Measurements from ENCODE around the gene ABHD17B.
"Not testable (repeated sequence)": the region's sequence is repeated elsewhere in the genome, so short reads cannot be mapped to it uniquely, and the experiment has no call there.

ABHD17B gene

GRCh38 chr9:71901695-71902597 lies 9.0 kb downstream of the ABHD17B start:
- peak in 1 of 2 experiments; percentile 7 for DNase-seq
- TF ChIP-seq GATA1 (IDR thresholded peaks at IDR 0.05; ENCODE audit: low read depth, low read length) (no peak), POLR2A (IDR thresholded peaks at IDR 0.05; ENCODE audit: low read length) (no peak)

- DNase-seq: not testable (repeated sequence)
These were observed 12.2 kb downstream of the ABHD17B start for GRCh38 chr9:71898756-71899155.

GRCh38 chr9:71897577-71897976 lies 13.4 kb downstream of the ABHD17B start:
- DNase-seq: no peak

GRCh38 chr9:71896761-71897160 lies 14.2 kb downstream of the ABHD17B start:
- TF ChIP-seq GATA1 (IDR thresholded peaks at IDR 0.05; ENCODE audit: low read depth, low read length) (no peak), POLR2A (IDR thresholded peaks at IDR 0.05; ENCODE audit: low read length) (no peak)
- no peak for DNase-seq

More at GRCh38 chr9:71897577-71897976, 13.4 kb downstream of the ABHD17B start:
- TF ChIP-seq POLR2A (IDR thresholded peaks at IDR 0.05; ENCODE audit: low read length) (no peak), GATA1 (IDR thresholded peaks at IDR 0.05; ENCODE audit: low read depth, low read length) (no peak)

GRCh38 chr9:71895955-71896354 lies 15.0 kb downstream of the ABHD17B start:
- no peak for TF ChIP-seq POLR2A (IDR thresholded peaks at IDR 0.05; ENCODE audit: low read length)
- no peak for TF ChIP-seq GATA1 (IDR thresholded peaks at IDR 0.05; ENCODE audit: low read depth, low read length)
- no peak for DNase-seq

- TF ChIP-seq GATA1 (IDR thresholded peaks at IDR 0.05; ENCODE audit: low read depth, low read length) (no peak), POLR2A (IDR thresholded peaks at IDR 0.05; ENCODE audit: low read length) (no peak)
- DNase-seq: peak; percentile 8 to 9
These were observed 15.9 kb downstream of the ABHD17B start for GRCh38 chr9:71895117-71895516.

- TF ChIP-seq POLR2A (IDR thresholded peaks at IDR 0.05; ENCODE audit: low read length) (no peak), GATA1 (IDR thresholded peaks at IDR 0.05; ENCODE audit: low read depth, low read length) (no peak)
- no peak for DNase-seq
These were observed 19.3 kb downstream of the ABHD17B start for GRCh38 chr9:71891557-71892189.

- no peak for DNase-seq
- no peak for TF ChIP-seq GATA1 (IDR thresholded peaks at IDR 0.05; ENCODE audit: low read depth, low read length)
These were observed 20.8 kb downstream of the ABHD17B start for GRCh38 chr9:71890042-71890679.

- no peak for TF ChIP-seq GATA1 (IDR thresholded peaks at IDR 0.05; ENCODE audit: low read depth, low read length)
- no peak for TF ChIP-seq POLR2A (IDR thresholded peaks at IDR 0.05; ENCODE audit: low read length)
- DNase-seq: no peak
These were observed 23.6 kb downstream of the ABHD17B start for GRCh38 chr9:71887362-71887761.

GRCh38 chr9:71886541-71886940 lies 24.5 kb downstream of the ABHD17B start:
- DNase-seq: no peak
- TF ChIP-seq POLR2A (IDR thresholded peaks at IDR 0.05; ENCODE audit: low read length) (no peak), GATA1 (IDR thresholded peaks at IDR 0.05; ENCODE audit: low read depth, low read length) (no peak)

GRCh38 chr9:71886015-71886414 lies 25.0 kb downstream of the ABHD17B start:
- no peak for TF ChIP-seq GATA1 (IDR thresholded peaks at IDR 0.05; ENCODE audit: low read depth, low read length)
- TF ChIP-seq POLR2A (IDR thresholded peaks at IDR 0.05; ENCODE audit: low read length): no peak

GRCh38 chr9:71885467-71885866 lies 25.5 kb downstream of the ABHD17B start:
- TF ChIP-seq GATA1 (IDR thresholded peaks at IDR 0.05; ENCODE audit: low read depth, low read length) (no peak), POLR2A (IDR thresholded peaks at IDR 0.05; ENCODE audit: low read length) (no peak)
- no peak for DNase-seq

More at GRCh38 chr9:71886015-71886414, 25.0 kb downstream of the ABHD17B start:
- no peak for DNase-seq

- DNase-seq: no peak
- TF ChIP-seq GATA1 (IDR thresholded peaks at IDR 0.05; ENCODE audit: low read depth, low read length): no peak
- no peak for TF ChIP-seq POLR2A (IDR thresholded peaks at IDR 0.05; ENCODE audit: low read length)
These were observed 27.0 kb downstream of the ABHD17B start for GRCh38 chr9:71884005-71884404.

GRCh38 chr9:71879644-71880174 lies 31.3 kb downstream of the ABHD17B start:
- no peak for DNase-seq
- no peak for TF ChIP-seq GATA1 (IDR thresholded peaks at IDR 0.05; ENCODE audit: low read depth, low read length)
- TF ChIP-seq POLR2A (IDR thresholded peaks at IDR 0.05; ENCODE audit: low read length): no peak
